Measurements from ENCODE around the gene ZNF827.

The ZNF827 gene

GRCh38 chr4:145982791-145983190 is 44.2 kb upstream of the ZNF827 start:
- TF ChIP-seq ZC3H10 (CRISPR knock-in tag; IDR thresholded peaks at IDR 0.05): no peak
- TF ChIP-seq RARB (CRISPR knock-in tag; IDR thresholded peaks at IDR 0.05): no peak
- no peak for ATAC-seq

DNA sequence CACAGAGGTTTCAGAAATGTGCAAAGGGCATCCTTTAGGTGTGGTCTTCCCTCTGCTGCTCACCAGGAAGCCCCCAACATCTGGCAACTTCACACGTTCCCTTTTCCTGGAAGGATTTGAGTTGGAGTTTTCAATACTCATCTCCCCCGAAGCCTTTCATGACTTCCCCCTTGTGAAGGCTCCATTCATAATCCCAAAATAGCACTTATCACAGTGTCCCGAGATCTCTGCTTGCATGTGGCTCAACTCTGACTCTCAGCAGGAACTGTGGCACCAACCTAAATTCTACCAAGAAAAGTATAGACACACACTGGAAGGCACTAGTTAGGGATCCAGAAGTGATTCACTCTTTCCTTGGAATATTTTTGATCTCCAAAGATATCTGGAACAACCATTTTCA is 40.5 kb upstream of the ZNF827 start:
- ATAC-seq: no peak
- TF ChIP-seq, protein P1, sequence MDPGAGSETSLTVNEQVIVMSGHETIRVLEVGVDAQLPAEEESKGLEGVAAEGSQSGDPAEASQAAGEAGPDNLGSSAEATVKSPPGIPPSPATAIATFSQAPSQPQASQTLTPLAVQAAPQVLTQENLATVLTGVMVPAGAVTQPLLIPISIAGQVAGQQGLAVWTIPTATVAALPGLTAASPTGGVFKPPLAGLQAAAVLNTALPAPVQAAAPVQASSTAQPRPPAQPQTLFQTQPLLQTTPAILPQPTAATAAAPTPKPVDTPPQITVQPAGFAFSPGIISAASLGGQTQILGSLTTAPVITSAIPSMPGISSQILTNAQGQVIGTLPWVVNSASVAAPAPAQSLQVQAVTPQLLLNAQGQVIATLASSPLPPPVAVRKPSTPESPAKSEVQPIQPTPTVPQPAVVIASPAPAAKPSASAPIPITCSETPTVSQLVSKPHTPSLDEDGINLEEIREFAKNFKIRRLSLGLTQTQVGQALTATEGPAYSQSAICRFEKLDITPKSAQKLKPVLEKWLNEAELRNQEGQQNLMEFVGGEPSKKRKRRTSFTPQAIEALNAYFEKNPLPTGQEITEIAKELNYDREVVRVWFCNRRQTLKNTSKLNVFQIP (CRISPR knock-in tag; IDR thresholded peaks at IDR 0.05; ENCODE audit: borderline replicate concordance, low read depth): no peak
- no peak for TF ChIP-seq CSDC2 (CRISPR knock-in tag; IDR thresholded peaks at IDR 0.05)

DNA sequence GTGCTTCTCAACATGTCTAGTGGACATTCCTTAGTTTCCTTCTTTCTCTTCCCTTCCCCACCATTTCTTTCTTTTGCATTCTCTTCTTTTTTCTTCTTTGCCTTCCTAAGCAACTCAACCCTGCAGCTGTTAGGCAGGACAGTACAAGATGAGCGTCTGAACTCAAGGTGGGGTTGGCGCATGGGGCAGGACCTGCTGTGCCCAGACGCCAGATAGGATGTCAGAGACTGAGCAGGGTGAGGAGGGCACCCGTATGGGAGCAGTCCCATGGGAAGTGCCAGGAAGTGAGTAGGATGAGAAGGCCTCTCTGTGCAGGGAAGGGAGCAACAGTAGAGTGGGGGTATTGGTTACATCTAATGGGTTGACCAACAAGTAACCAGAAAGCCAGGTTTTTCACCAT is 38.1 kb upstream of the ZNF827 start:
- no peak for TF ChIP-seq ZNF8 (CRISPR knock-in tag; IDR thresholded peaks at IDR 0.05)
- no peak for TF ChIP-seq ZFP30 (CRISPR knock-in tag; IDR thresholded peaks at IDR 0.05)
- TF ChIP-seq ZC3H10 (CRISPR knock-in tag; IDR thresholded peaks at IDR 0.05): no peak
- no peak for TF ChIP-seq ZNF70 (CRISPR knock-in tag; IDR thresholded peaks at IDR 0.05)
- TF ChIP-seq TOX (CRISPR knock-in tag; IDR thresholded peaks at IDR 0.05; ENCODE audit: borderline replicate concordance): no peak
- TF ChIP-seq GLIS3 (CRISPR knock-in tag; IDR thresholded peaks at IDR 0.05): no peak
- TF ChIP-seq SNAI2 (CRISPR knock-in tag; IDR thresholded peaks at IDR 0.05): no peak
- no peak for TF ChIP-seq PPARA (CRISPR knock-in tag; IDR thresholded peaks at IDR 0.05; ENCODE audit: borderline replicate concordance)
- no peak for TF ChIP-seq ZFP3 (CRISPR knock-in tag; IDR thresholded peaks at IDR 0.05)
- TF ChIP-seq TCF4 (CRISPR knock-in tag; IDR thresholded peaks at IDR 0.05; ENCODE audit: borderline replicate concordance): no peak
- TF ChIP-seq RARB (CRISPR knock-in tag; IDR thresholded peaks at IDR 0.05): no peak
- TF ChIP-seq, protein P1 (CRISPR knock-in tag; IDR thresholded peaks at IDR 0.05; ENCODE audit: borderline replicate concordance, low read depth): no peak
- TF ChIP-seq, protein P2, sequence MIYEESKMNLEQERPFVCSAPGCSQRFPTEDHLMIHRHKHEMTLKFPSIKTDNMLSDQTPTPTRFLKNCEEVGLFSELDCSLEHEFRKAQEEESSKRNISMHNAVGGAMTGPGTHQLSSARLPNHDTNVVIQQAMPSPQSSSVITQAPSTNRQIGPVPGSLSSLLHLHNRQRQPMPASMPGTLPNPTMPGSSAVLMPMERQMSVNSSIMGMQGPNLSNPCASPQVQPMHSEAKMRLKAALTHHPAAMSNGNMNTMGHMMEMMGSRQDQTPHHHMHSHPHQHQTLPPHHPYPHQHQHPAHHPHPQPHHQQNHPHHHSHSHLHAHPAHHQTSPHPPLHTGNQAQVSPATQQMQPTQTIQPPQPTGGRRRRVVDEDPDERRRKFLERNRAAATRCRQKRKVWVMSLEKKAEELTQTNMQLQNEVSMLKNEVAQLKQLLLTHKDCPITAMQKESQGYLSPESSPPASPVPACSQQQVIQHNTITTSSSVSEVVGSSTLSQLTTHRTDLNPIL (CRISPR knock-in tag; IDR thresholded peaks at IDR 0.05; ENCODE audit: low read depth): no peak
- TF ChIP-seq ESRRG (CRISPR knock-in tag; IDR thresholded peaks at IDR 0.05): no peak
- no peak for ATAC-seq

DNA sequence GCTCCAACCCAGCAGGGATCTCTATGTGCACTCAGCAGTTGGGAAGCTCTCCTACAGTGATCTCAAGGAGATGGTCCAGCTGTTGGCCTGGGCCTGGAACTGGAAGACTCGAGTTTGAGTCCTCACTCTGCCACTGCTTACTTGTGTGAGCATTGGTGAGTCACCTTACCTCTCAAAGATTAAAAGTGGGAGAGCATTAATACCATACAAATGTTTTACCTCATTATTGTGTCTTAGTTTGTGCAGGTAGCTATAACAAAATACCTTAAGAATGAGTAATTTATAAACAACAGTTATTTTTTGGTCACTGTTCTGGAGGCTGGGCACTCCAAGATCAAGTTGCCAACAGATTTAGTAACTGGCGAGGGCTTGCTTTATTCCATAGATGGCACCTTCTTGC is 21.4 kb upstream of the ZNF827 start:
- ATAC-seq: no peak
- TF ChIP-seq, protein P2 (CRISPR knock-in tag; IDR thresholded peaks at IDR 0.05; ENCODE audit: low read depth): no peak
- TF ChIP-seq CSDC2 (CRISPR knock-in tag; IDR thresholded peaks at IDR 0.05) (no peak), ZNF70 (CRISPR knock-in tag; IDR thresholded peaks at IDR 0.05) (no peak), TOX (CRISPR knock-in tag; IDR thresholded peaks at IDR 0.05; ENCODE audit: borderline replicate concordance) (no peak), RARB (CRISPR knock-in tag; IDR thresholded peaks at IDR 0.05) (no peak), ESRRG (CRISPR knock-in tag; IDR thresholded peaks at IDR 0.05) (no peak), ZNF8 (CRISPR knock-in tag; IDR thresholded peaks at IDR 0.05) (no peak), PATZ1 (CRISPR knock-in tag; IDR thresholded peaks at IDR 0.05; ENCODE audit: borderline replicate concordance) (no peak), BACH2 (CRISPR knock-in tag; IDR thresholded peaks at IDR 0.05; ENCODE audit: borderline replicate concordance) (no peak), OSR1 (CRISPR knock-in tag; IDR thresholded peaks at IDR 0.05) (no peak), ARNTL (CRISPR knock-in tag; IDR thresholded peaks at IDR 0.05; ENCODE audit: borderline replicate concordance, low read depth) (no peak), SNAI2 (CRISPR knock-in tag; IDR thresholded peaks at IDR 0.05) (no peak), PPARA (CRISPR knock-in tag; IDR thresholded peaks at IDR 0.05; ENCODE audit: borderline replicate concordance) (no peak), ZFP30 (CRISPR knock-in tag; IDR thresholded peaks at IDR 0.05) (no peak), TSHZ2 (CRISPR knock-in tag; IDR thresholded peaks at IDR 0.05) (no peak), TCF4 (CRISPR knock-in tag; IDR thresholded peaks at IDR 0.05; ENCODE audit: borderline replicate concordance) (no peak), ZFP3 (CRISPR knock-in tag; IDR thresholded peaks at IDR 0.05) (no peak), ZC3H10 (CRISPR knock-in tag; IDR thresholded peaks at IDR 0.05) (no peak)
- TF ChIP-seq, protein P1 (CRISPR knock-in tag; IDR thresholded peaks at IDR 0.05; ENCODE audit: borderline replicate concordance, low read depth): no peak
- TF ChIP-seq, protein P3, sequence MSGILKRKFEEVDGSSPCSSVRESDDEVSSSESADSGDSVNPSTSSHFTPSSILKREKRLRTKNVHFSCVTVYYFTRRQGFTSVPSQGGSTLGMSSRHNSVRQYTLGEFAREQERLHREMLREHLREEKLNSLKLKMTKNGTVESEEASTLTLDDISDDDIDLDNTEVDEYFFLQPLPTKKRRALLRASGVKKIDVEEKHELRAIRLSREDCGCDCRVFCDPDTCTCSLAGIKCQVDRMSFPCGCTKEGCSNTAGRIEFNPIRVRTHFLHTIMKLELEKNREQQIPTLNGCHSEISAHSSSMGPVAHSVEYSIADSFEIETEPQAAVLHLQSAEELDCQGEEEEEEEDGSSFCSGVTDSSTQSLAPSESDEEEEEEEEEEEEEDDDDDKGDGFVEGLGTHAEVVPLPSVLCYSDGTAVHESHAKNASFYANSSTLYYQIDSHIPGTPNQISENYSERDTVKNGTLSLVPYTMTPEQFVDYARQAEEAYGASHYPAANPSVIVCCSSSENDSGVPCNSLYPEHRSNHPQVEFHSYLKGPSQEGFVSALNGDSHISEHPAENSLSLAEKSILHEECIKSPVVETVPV (CRISPR knock-in tag; IDR thresholded peaks at IDR 0.05): no peak
